ENCODE data around the gene ZWILCH.

DNA sequence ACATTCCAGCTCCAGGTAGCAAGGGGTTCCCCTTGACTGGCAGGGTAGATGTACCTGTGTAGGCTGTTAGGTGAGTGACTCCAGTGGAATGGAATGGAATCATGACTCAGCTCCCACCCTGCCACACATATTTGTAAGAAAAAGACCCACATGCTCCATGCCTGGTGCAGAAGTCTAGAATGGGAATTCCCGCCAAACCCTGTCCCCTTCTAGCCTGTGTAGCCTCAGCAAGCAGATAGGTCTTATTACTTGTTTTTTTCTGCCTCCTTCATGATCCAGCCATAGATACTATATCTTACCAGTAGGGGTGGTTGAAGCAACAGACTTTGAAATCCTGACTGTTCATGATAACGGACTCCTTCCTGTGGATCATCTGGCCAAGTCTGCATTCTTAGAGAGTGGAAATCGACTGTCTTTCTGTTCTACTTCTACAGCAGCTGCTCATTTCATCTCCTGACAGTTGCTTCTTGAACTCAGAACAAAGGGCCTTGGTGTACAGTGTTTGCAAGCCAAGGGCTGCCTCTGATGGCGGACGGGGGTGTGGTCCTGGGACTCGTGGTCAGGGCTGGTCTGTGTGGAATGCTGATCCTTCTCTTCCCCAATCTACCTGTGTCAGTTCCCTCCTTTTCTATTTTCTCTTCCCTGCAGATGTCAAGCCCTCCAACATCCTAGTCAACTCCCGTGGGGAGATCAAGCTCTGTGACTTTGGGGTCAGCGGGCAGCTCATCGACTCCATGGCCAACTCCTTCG, 23.8 kb upstream of the ZWILCH start:
- TF ChIP-seq, protein P1, sequence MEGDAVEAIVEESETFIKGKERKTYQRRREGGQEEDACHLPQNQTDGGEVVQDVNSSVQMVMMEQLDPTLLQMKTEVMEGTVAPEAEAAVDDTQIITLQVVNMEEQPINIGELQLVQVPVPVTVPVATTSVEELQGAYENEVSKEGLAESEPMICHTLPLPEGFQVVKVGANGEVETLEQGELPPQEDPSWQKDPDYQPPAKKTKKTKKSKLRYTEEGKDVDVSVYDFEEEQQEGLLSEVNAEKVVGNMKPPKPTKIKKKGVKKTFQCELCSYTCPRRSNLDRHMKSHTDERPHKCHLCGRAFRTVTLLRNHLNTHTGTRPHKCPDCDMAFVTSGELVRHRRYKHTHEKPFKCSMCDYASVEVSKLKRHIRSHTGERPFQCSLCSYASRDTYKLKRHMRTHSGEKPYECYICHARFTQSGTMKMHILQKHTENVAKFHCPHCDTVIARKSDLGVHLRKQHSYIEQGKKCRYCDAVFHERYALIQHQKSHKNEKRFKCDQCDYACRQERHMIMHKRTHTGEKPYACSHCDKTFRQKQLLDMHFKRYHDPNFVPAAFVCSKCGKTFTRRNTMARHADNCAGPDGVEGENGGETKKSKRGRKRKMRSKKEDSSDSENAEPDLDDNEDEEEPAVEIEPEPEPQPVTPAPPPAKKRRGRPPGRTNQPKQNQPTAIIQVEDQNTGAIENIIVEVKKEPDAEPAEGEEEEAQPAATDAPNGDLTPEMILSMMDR (IDR thresholded peaks at IDR 0.05; ENCODE audit: borderline replicate concordance, extremely low read depth, low read length, poor library complexity, severe bottlenecking), result no peak
- no peak for TF ChIP-seq EZH2 (IDR thresholded peaks at IDR 0.05; ENCODE audit: borderline replicate concordance, low read depth, low read length, severe bottlenecking)
